Common myeloid progenitor, CD34-positive (primary cell): ENCODE results near the gene TLCD2.
"Not testable (repeated sequence)": the region's sequence is repeated elsewhere in the genome, so short reads cannot be mapped to it uniquely, and the experiment has no call there.

Source experiments
- CTCF ChIA-PET: fragments of 350-600 bp; sonication (Branson Sonifier 250); formaldehyde crosslinking; loops from one replicate; lab custom pipeline; 2021; ENCODE audit warnings: antibody characterized with exemption; lab: Charles Lee
- POLR2A ChIA-PET: fragments of 350-600 bp; sonication (Branson Sonifier 250); formaldehyde crosslinking; loops from one replicate; lab custom pipeline; 2021; ENCODE audit warnings: antibody characterized with exemption; lab: Charles Lee
- DNase-seq, 3 donors: peaks; one replicate each; pipeline versions ENCODE4 v3.0.0 to v3.0.0-alpha.2; 2013
- H3K27ac ChIP-seq, 2 experiments: 1 replicate in 1 of 2; 2 replicates in 1 of 2; pipeline ENCODE4 v1.7.0; 2013; ENCODE audit warnings: inconsistent platforms in 2 of 2, low read length in 2 of 2, mild to moderate bottlenecking in 2 of 2, low read depth in 1 of 2, moderate library complexity in 1 of 2; ENCODE audit not compliant: severe bottlenecking in 2 of 2, insufficient read depth in 1 of 2, poor library complexity in 1 of 2
- H3K27me3 ChIP-seq, 5 experiments: replicated peaks in 2 of 5; 1 replicate in 3 of 5; 2 replicates in 2 of 5; pipeline versions ENCODE4 v1.6.1 to v1.7.0; 2013; ENCODE audit warnings: low read length in 4 of 5, mild to moderate bottlenecking in 2 of 5, moderate library complexity in 2 of 5, inconsistent platforms in 1 of 5; ENCODE audit not compliant: insufficient read depth in 5 of 5, control insufficient read depth in 4 of 5
- H3K36me3 ChIP-seq, 4 experiments: 1 replicate in 2 of 4; 2 replicates in 2 of 4; pipeline versions ENCODE4 v1.6.1 to v1.7.0; 2013; ENCODE audit warnings: low read length in 3 of 4, control low read depth in 1 of 4, mild to moderate bottlenecking in 1 of 4; ENCODE audit not compliant: control insufficient read depth in 4 of 4, insufficient read depth in 4 of 4
- H3K4me1 ChIP-seq, 4 experiments: 1 replicate in 3 of 4; 2 replicates in 1 of 4; pipeline versions ENCODE4 v1.6.1 to v1.7.1; 2013; ENCODE audit warnings: low read length in 3 of 4, mild to moderate bottlenecking in 3 of 4, control low read depth in 1 of 4, inconsistent platforms in 1 of 4, moderate library complexity in 1 of 4; ENCODE audit not compliant: control insufficient read depth in 4 of 4, insufficient read depth in 4 of 4; ENCODE audit errors: control extremely low read depth in 1 of 4
- H3K4me3 ChIP-seq, 7 experiments: 1 replicate in 4 of 7; 2 replicates in 3 of 7; pipeline versions ENCODE4 v1.5.1 to v1.7.0; 2013; ENCODE audit warnings: mild to moderate bottlenecking in 7 of 7, low read length in 6 of 7, moderate library complexity in 6 of 7, inconsistent platforms in 2 of 7, low read depth in 2 of 7, control low read depth in 1 of 7; ENCODE audit not compliant: insufficient read depth in 4 of 7, control insufficient read depth in 1 of 7; ENCODE audit errors: extremely low read depth in 1 of 7
- H3K9me3 ChIP-seq, 5 experiments: 1 replicate in 4 of 5; 2 replicates in 1 of 5; pipeline versions ENCODE4 v1.6.1 to v1.7.1; 2013; ENCODE audit warnings: low read length in 4 of 5, mild to moderate bottlenecking in 2 of 5, inconsistent platforms in 1 of 5, low read depth in 1 of 5, moderate library complexity in 1 of 5; ENCODE audit not compliant: control insufficient read depth in 4 of 5, insufficient read depth in 2 of 5; ENCODE audit errors: control extremely low read depth in 1 of 5
- WGBS: methylation state at CpG from one replicate; pipeline ENCODE4 v1.1.5; 2013; ENCODE audit not compliant: insufficient coverage; 5-methylcytosine and 5-hydroxymethylcytosine counted together

The TLCD2 gene

DNA sequence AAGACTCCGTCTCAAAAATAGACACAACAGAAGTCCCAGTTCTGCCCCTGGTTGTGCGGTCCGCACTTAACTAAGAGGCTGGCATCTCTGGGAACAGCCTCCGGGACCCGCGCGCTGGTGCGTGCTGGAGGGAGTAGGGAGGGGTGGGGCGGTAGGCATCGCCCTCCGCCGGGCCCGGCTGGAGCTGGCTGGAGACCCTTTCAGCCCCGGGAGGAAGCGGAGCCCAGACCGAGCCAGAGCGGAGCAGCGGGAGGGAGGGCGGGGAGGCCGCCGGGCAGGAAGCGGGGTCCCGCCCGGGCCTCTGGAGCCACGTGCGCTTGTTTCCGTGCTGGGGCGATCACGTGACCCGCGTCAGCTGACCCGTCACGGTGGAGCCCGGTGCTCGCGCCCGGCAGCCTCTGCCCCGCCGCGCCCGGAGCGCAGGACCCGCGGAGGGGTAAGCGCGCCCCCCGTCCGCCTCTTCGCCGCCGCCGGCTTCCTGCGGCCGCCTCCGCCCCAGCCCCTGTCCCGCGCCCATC is 14.2 kb upstream of the TLCD2 start, which contains the start of gene WDR81:
WDR81 (plus strand) TSS at position 354 of the 518 bp plus-strand sequence. CDS start 256 bp downstream, outside the sequence.
- Histone ChIP-seq H3K9me3 (no peaks in the 10 kb centered on the region), H3K36me3 (peaks cover 0 to 31% (median 19%) of the 10 kb centered on the region in 4 experiments), H3K4me3 (peak within 1 kb of the TSS; percentile 47 to 79 (median 71)), H3K27me3 (no peaks in the 10 kb centered on the region), H3K27ac (peak within 1 kb of the TSS in 1 of 2 experiments; percentile 54), H3K4me1 (peaks cover 0 to 47% (median 43%) of the 10 kb centered on the region in 4 experiments)
- ChIA-PET CTCF (interaction anchor here (0.6 to 8.7 kb wide), 3 partner anchors 11 to 170 kb away, joined by 3 to 231 read pairs (median 3); no protein-coding TSS in a partner anchor), POLR2A (interaction anchor here (0.6 to 0.7 kb wide), 2 partner anchors 40 to 58 kb away, joined by 4 to 5 read pairs; partner anchors contain the start of gene PRPF8)
- WGBS = 0% methylated on average over 44 of the region's 57 CpGs
- peak; percentile 81 to 87 (median 83) for DNase-seq

DNA sequence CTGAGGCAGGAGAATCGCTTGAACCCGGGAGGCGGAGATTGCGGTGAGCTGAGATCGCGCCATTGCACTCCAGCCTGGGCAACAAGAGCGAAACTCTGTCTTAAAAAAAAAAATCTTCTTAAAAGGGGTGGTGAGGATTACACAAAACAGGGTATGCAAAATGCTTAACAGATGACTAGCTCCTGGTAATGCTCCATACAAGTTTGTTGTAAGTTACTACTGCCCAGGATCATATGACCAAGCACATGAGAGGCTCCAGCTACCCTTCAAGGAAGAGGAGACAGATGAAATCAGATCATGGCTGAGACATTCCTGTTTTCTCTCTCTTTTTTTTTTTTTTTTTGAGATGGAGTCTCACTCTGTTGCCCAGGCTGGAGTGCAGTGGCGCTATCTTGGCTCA is 11.8 kb upstream of the TLCD2 start:
- 100% methylated on average over 1 of the region's 8 CpGs for WGBS
- Histone ChIP-seq H3K36me3 (peaks cover 0 to 12% (median 6%) of the 10 kb centered on the region in 4 experiments), H3K4me1 (peaks cover 0 to 63% (median 57%) of the 10 kb centered on the region in 4 experiments)
- not testable (repeated sequence) for H3K9me3 ChIP-seq, H3K27ac ChIP-seq, H3K27me3 ChIP-seq, DNase-seq, H3K4me3 ChIP-seq
- ChIA-PET POLR2A (interaction anchor here (0.6 to 1.6 kb wide), 2 partner anchors 38 to 62 kb away, joined by 3 to 6 read pairs; no protein-coding TSS in a partner anchor), CTCF (interaction anchor here (0.8 to 8.7 kb wide), 15 partner anchors 9 to 143 kb away, joined by 3 to 231 read pairs (median 5); partner anchors contain the start of gene RILP)

DNA sequence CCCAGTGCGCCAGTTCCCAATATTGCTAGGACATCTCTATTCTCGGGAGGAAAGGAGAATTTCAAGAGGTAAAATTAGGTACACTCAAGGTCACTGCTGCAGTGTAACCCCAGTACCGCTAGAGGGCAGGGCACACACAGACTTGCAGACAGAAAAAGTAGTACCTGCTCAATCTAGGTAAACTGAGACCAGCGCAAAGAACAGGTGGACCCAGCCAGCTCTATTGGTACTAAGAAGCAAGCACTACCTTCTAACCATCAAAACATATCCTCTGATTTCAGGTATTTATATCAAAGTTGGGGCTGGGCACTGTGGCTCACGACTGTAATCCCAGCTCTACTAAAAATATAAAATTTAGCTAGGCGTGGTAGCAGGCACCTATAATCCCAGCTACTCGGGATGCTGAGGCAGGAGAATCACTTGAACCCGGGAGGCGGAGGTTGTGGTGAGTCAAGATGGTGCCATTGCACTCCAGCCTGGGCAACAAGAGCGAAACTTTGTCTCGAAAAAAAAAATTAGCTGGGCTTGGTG is 10.7 kb upstream of the TLCD2 start:
- peak; percentile 53 to 72 (median 67) for DNase-seq
- WGBS = 42% methylated on average over 10 of the region's 11 CpGs
- CTCF ChIA-PET = interaction anchor here (0.7 to 8.7 kb wide), 13 partner anchors 11 to 89 kb away, joined by 3 to 231 read pairs (median 5); no protein-coding TSS in a partner anchor
- Histone ChIP-seq H3K36me3 (peaks cover 0 to 2% (median under 1%) of the 10 kb centered on the region in 4 experiments), H3K9me3 (no peaks in the 10 kb centered on the region), H3K27ac (no peak overlapping the region), H3K4me1 (peaks cover 0 to 67% (median 59%) of the 10 kb centered on the region in 4 experiments), H3K4me3 (peak overlapping the region in 2 of 7 experiments; percentile 10 to 36), H3K27me3 (no peaks in the 10 kb centered on the region)
- POLR2A ChIA-PET = interaction anchor here (1.6 kb wide), 1 partner anchor 63 kb away, joined by 6 read pairs; no protein-coding TSS in a partner anchor

DNA sequence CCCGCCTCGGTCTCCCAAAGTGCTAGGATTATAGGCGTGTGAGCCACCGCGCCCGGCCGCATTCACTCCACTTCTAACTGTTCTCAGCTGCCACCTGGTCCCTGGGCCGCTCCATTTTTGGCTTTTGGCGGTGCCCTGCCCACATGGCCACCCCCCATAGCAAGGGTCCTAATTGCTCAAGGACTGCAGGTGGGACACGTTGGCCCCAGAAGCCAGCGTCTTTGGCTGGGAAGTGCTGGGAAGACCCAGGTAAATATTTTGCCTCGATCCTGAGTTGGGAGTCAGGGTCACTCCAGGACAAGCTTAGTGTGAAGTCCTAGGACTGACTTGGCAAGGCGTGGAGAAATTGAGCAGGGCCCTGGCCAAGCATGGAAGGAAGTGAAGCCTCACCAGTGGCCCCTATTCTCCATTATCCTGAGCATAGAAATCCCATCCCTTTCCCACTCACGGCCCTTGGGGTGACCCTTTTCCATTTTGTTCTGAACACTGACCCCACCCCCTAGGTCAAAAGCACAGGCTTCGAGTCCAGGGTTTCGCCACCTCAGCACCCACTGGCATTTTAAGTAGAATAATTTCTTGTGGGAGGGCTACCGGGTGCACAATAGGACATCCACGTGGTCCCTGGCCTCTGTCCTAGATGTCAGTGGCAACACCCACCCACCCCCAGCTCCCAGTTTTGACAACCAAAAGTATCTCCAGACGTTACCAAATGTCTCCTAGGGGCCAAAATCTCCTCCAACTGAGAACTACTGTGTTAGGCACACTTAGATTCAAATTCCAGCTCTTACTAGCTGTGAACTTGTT is 8.4 kb upstream of the TLCD2 start:
- POLR2A ChIA-PET = interaction anchor here (0.6 kb wide), 1 partner anchor 81 kb away, joined by 3 read pairs; no protein-coding TSS in a partner anchor
- H3K27ac ChIP-seq = peak overlapping the region in 1 of 2 experiments; percentile 99
- no peak overlapping the region for H3K4me3 ChIP-seq
- H3K9me3 ChIP-seq = no peaks in the 10 kb centered on the region
- peaks cover 0 to 67% (median 58%) of the 10 kb centered on the region in 4 experiments for H3K4me1 ChIP-seq
- no peak for DNase-seq
- H3K27me3 ChIP-seq = no peaks in the 10 kb centered on the region
- no peaks in the 10 kb centered on the region for H3K36me3 ChIP-seq
- WGBS = 97% methylated on average over 16 of the region's 19 CpGs
- CTCF ChIA-PET = interaction anchor here (1.0 to 8.7 kb wide), 6 partner anchors 18 to 79 kb away, joined by 3 to 231 read pairs (median 4); partner anchors contain the start of gene SERPINF1

DNA sequence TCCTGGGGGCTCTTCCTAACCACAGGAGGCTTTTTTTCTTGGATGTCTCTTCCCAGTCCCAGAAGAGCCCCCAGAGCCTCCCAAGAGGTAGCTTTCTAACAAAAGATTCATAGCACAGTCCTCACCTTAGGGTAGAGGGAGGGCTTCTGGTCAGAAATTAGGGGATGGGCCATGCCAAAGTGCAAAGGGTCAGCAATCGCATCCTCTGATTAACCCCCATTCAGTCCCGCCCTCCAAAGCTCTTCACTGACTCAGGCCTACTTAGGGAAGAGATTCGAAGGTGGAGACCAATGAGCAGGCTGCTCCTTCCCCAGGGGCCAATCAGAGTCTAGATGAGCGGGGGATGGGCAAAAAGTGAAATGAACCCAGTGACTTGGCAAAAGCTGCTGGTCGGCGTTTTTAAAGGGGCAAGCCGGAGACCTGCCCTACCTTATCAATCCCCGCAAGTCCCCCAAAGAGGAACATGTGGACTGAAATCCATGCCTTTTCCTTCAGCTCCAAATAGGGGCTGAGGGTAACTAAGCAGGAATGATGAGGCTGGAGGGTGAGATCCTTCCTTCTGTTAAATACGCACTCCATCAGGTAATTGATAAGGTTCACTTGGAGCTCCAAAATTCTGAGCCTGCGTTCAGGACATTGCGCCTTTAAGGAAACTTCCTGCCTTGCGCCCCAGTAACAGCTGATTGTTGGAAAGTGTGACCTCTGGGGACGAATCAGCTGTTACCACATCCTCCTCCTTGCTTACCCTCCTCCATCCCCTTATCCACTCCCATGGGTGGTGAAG is 6.9 kb upstream of the TLCD2 start:
- Histone ChIP-seq H3K4me3 (peak overlapping the region; percentile 72 to 95 (median 80)), H3K4me1 (peaks cover 0 to 58% (median 50%) of the 10 kb centered on the region in 4 experiments), H3K27ac (peak overlapping the region; percentile 98 to 99), H3K9me3 (no peaks in the 10 kb centered on the region), H3K27me3 (no peaks in the 10 kb centered on the region), H3K36me3 (no peaks in the 10 kb centered on the region)
- WGBS = 0% methylated on average over 9 of the region's 13 CpGs
- DNase-seq = peak; percentile 97 to 99 (median 98)
- ChIA-PET POLR2A (interaction anchor here (0.6 to 2.1 kb wide), 9 partner anchors 10 to 154 kb away, joined by 3 to 15 read pairs (median 4); partner anchors contain the start of genes RILP and SMYD4), CTCF (interaction anchor here (0.8 to 8.7 kb wide), 15 partner anchors 10 to 683 kb away, joined by 3 to 231 read pairs (median 3); no protein-coding TSS in a partner anchor)
